Karpas-422 (cell line): ENCODE results near the gene NARF. TPM values are rescaled to one million over a fixed set of nuclear protein-coding genes. Genes with fewer than 3 reads are reported as not detected.

Experiments
- DNase-seq: peaks from one replicate; pipeline ENCODE4 v3.0.0-alpha.2; 2015
- H2AFZ ChIP-seq: fragments of 200-600 bp; sonication (generic); 2 replicates; pipeline ENCODE4 v1.6.1; 2014; ENCODE audit warnings: antibody characterized with exemption, low read length, mixed read lengths
- H3K27ac ChIP-seq: fragments of 200-600 bp; sonication (generic); 2 replicates; pipeline ENCODE4 v1.5.1; 2014; ENCODE audit warnings: mild to moderate bottlenecking, low read length, moderate library complexity
- H3K27me3 ChIP-seq: fragments of 200-600 bp; sonication (generic); 2 replicates; pipeline ENCODE4 v1.6.1; 2014; ENCODE audit warnings: low read length, mixed read lengths
- H3K36me3 ChIP-seq: fragments of 200-600 bp; sonication (generic); 2 replicates; pipeline ENCODE4 v1.6.1; 2014; ENCODE audit warnings: low read length, mixed read lengths; ENCODE audit not compliant: insufficient read depth
- H3K4me1 ChIP-seq: fragments of 200-600 bp; sonication (generic); 2 replicates; pipeline ENCODE4 v1.6.1; 2014; ENCODE audit warnings: mild to moderate bottlenecking, low read length, mixed read lengths
- H3K4me2 ChIP-seq: fragments of 200-600 bp; sonication (generic); 2 replicates; pipeline ENCODE4 v1.6.1; 2014; ENCODE audit warnings: low read length, low read depth, mild to moderate bottlenecking; ENCODE audit not compliant: poor library complexity, severe bottlenecking
- H3K4me3 ChIP-seq: fragments of 200-600 bp; sonication (generic); 2 replicates; pipeline ENCODE4 v1.5.1; 2014; ENCODE audit warnings: mild to moderate bottlenecking, antibody characterized with exemption, low read length, mixed read lengths
- H3K79me2 ChIP-seq: fragments of 200-600 bp; sonication (generic); 2 replicates; pipeline ENCODE4 v1.6.1; 2014; ENCODE audit warnings: mild to moderate bottlenecking, low read length, mixed read lengths
- H3K9ac ChIP-seq: fragments of 200-600 bp; sonication (generic); 2 replicates; pipeline ENCODE4 v1.6.0; 2014; ENCODE audit warnings: low read length
- H3K9me2 ChIP-seq: fragments of 200-600 bp; sonication (generic), shearing (Covaris generic); replicated peaks from 2 replicates; pipeline ENCODE4 v1.6.0; 2014; ENCODE audit warnings: mild to moderate bottlenecking, low read length, moderate library complexity; ENCODE audit not compliant: insufficient read depth
- H3K9me3 ChIP-seq: fragments of 300-700, 200-600 bp; sonication (generic); 2 replicates; pipeline ENCODE4 v1.6.1; 2014; ENCODE audit warnings: low read length, mixed read lengths
- H4K20me1 ChIP-seq: fragments of 200-600 bp; sonication (generic); 2 replicates; pipeline ENCODE4 v1.6.1; 2014; ENCODE audit warnings: mild to moderate bottlenecking, antibody characterized with exemption, low read length, low read depth; ENCODE audit not compliant: insufficient read depth
- total RNA-seq: library from RNA; depleted of rRNA; stranded (reverse); fragments of >200 nt; shearing (Covaris generic); gene quantifications from 2 replicates; pipeline ENCODE4 v1.2.3, GENCODE V29; 2014; ENCODE audit warnings: low replicate concordance

NARF gene
- total RNA-seq, 1 experiment from 2014 or later: 43.3 TPM

- no peak overlapping the region for H3K9ac ChIP-seq
- H3K79me2 ChIP-seq: no peaks in the 10 kb centered on the region
- H3K36me3 ChIP-seq: peaks cover 8% of the 10 kb centered on the region
- no peaks in the 10 kb centered on the region for H3K27me3 ChIP-seq
- H3K4me3 ChIP-seq: no peak overlapping the region
- H3K4me1 ChIP-seq: peaks cover 6% of the 10 kb centered on the region
- H3K9me2 ChIP-seq: no peaks in the 10 kb centered on the region
- H2AFZ ChIP-seq: no peak overlapping the region
- H3K27ac ChIP-seq: no peak overlapping the region
- H3K4me2 ChIP-seq: no peak overlapping the region
- peaks cover 11% of the 10 kb centered on the region for H4K20me1 ChIP-seq
- DNase-seq: peak; percentile 55
- no peaks in the 10 kb centered on the region for H3K9me3 ChIP-seq
Observed at GRCh38 chr17:82441691-82442487, 16.7 kb upstream of the NARF start.

- Histone ChIP-seq H3K4me1 (peaks cover 9% of the 10 kb centered on the region), H4K20me1 (peaks cover 14% of the 10 kb centered on the region), H3K9me2 (no peaks in the 10 kb centered on the region), H3K27me3 (no peaks in the 10 kb centered on the region), H3K9ac (no peak overlapping the region), H3K4me3 (no peak overlapping the region), H3K27ac (no peak overlapping the region), H3K4me2 (no peak overlapping the region), H3K79me2 (peaks cover 5% of the 10 kb centered on the region), H3K9me3 (no peaks in the 10 kb centered on the region), H2AFZ (no peak overlapping the region), H3K36me3 (peaks cover 11% of the 10 kb centered on the region)
- DNase-seq: no peak
Observed at GRCh38 chr17:82442643-82443464, 15.7 kb upstream of the NARF start.

- H3K4me3 ChIP-seq: no peak overlapping the region
- peaks cover 14% of the 10 kb centered on the region for H3K36me3 ChIP-seq
- no peaks in the 10 kb centered on the region for H3K27me3 ChIP-seq
- no peak overlapping the region for H2AFZ ChIP-seq
- no peak overlapping the region for H3K4me2 ChIP-seq
- peaks cover 18% of the 10 kb centered on the region for H4K20me1 ChIP-seq
- no peak overlapping the region for H3K9ac ChIP-seq
- peaks cover 9% of the 10 kb centered on the region for H3K79me2 ChIP-seq
- H3K27ac ChIP-seq: no peak overlapping the region
- H3K4me1 ChIP-seq: peaks cover 11% of the 10 kb centered on the region
- DNase-seq: no peak
- no peaks in the 10 kb centered on the region for H3K9me3 ChIP-seq
- H3K9me2 ChIP-seq: no peaks in the 10 kb centered on the region
Observed at GRCh38 chr17:82443465-82444283, 14.9 kb upstream of the NARF start.

GRCh38 chr17:82444284-82444893 lies 14.2 kb upstream of the NARF start:
- Histone ChIP-seq H3K9me2 (no peaks in the 10 kb centered on the region), H3K4me2 (no peak overlapping the region), H3K79me2 (peaks cover 15% of the 10 kb centered on the region), H2AFZ (no peak overlapping the region), H3K36me3 (peaks cover 14% of the 10 kb centered on the region), H3K4me1 (peaks cover 19% of the 10 kb centered on the region), H3K27ac (no peak overlapping the region), H3K9ac (no peak overlapping the region), H3K27me3 (no peaks in the 10 kb centered on the region), H3K9me3 (no peaks in the 10 kb centered on the region), H3K4me3 (no peak overlapping the region), H4K20me1 (peaks cover 23% of the 10 kb centered on the region)
- no peak for DNase-seq

- no peaks in the 10 kb centered on the region for H3K9me2 ChIP-seq
- peaks cover 20% of the 10 kb centered on the region for H3K79me2 ChIP-seq
- no peak overlapping the region for H3K4me3 ChIP-seq
- H3K36me3 ChIP-seq: peaks cover 14% of the 10 kb centered on the region
- no peak overlapping the region for H3K9ac ChIP-seq
- no peak overlapping the region for H3K4me2 ChIP-seq
- peaks cover 23% of the 10 kb centered on the region for H4K20me1 ChIP-seq
- no peak overlapping the region for H3K27ac ChIP-seq
- H3K27me3 ChIP-seq: no peaks in the 10 kb centered on the region
- peaks cover 24% of the 10 kb centered on the region for H3K4me1 ChIP-seq
- H3K9me3 ChIP-seq: no peaks in the 10 kb centered on the region
- H2AFZ ChIP-seq: no peak overlapping the region
- no peak for DNase-seq
Observed at GRCh38 chr17:82444941-82445521, 13.5 kb upstream of the NARF start.

GRCh38 chr17:82445542-82445941 lies 13.0 kb upstream of the NARF start:
- Histone ChIP-seq H2AFZ (no peak overlapping the region), H3K4me2 (no peak overlapping the region), H3K27me3 (no peaks in the 10 kb centered on the region), H3K9me3 (no peaks in the 10 kb centered on the region), H3K4me1 (peaks cover 22% of the 10 kb centered on the region), H3K79me2 (peaks cover 24% of the 10 kb centered on the region), H4K20me1 (peaks cover 23% of the 10 kb centered on the region), H3K4me3 (no peak overlapping the region), H3K36me3 (peaks cover 14% of the 10 kb centered on the region), H3K9me2 (no peaks in the 10 kb centered on the region), H3K9ac (no peak overlapping the region), H3K27ac (no peak overlapping the region)
- no peak for DNase-seq

- H3K9ac ChIP-seq: no peak overlapping the region
- no peak overlapping the region for H3K4me2 ChIP-seq
- peaks cover 14% of the 10 kb centered on the region for H3K36me3 ChIP-seq
- H4K20me1 ChIP-seq: peaks cover 23% of the 10 kb centered on the region
- no peak overlapping the region for H2AFZ ChIP-seq
- H3K9me3 ChIP-seq: no peaks in the 10 kb centered on the region
- H3K4me1 ChIP-seq: peaks cover 21% of the 10 kb centered on the region
- no peaks in the 10 kb centered on the region for H3K9me2 ChIP-seq
- H3K27me3 ChIP-seq: no peaks in the 10 kb centered on the region
- no peak overlapping the region for H3K27ac ChIP-seq
- no peak overlapping the region for H3K4me3 ChIP-seq
- no peak for DNase-seq
- H3K79me2 ChIP-seq: peaks cover 24% of the 10 kb centered on the region
Observed at GRCh38 chr17:82446124-82446523, 12.4 kb upstream of the NARF start.
